ENCODE data around the gene ZDHHC21.

ZDHHC21 gene, protein sequence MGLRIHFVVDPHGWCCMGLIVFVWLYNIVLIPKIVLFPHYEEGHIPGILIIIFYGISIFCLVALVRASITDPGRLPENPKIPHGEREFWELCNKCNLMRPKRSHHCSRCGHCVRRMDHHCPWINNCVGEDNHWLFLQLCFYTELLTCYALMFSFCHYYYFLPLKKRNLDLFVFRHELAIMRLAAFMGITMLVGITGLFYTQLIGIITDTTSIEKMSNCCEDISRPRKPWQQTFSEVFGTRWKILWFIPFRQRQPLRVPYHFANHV

DNA sequence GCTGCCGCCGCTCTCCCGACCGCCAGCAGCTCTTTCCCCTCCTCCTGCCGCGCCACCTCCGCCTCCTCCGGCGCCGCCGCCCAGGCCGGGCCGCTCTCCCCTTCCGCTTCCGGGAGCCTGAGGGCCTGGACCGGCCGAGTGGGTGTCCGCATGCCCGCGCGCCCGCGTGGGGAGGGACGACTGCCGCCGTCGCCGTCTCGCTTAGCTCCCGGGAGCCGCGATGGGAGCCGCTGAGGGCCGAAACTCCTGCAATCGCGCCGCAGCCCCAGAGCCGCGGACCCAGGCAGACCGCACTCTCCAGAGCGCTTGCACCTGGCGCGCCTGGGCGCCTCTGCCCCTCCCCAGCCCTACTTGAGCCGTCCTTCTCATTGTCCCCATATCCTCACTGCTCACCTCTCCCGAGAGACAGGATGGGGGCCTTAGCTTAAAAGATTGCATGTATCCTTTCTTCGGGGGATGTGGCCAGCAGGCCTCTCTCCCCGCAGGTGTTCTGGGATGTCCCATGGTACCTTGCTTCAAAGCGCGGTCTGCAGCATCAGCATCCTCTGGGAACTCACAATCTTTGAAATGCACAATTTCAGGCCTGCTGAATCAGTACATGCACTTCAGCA is at the start of gene ZDHHC21:
Gene ZDHHC21 (minus strand): TSS at position 182 of the 611 bp plus-strand sequence. CDS start 19,092 bp downstream, outside the sequence.
- no peaks in the 10 kb centered on the region for H3K27me3 ChIP-seq (ENCODE audit: insufficient read depth, low read length, poor library complexity)
- H3K4me2 ChIP-seq (ENCODE audit: insufficient read depth, low read length), result peak within 1 kb of the TSS; percentile 69
- H3K4me3 ChIP-seq (ENCODE audit: low read depth in 1 of 2, low read length in 2 of 2), result peak within 1 kb of the TSS; percentile 22 to 67; a peak in 3 of 4 replicates
- no peaks in the 10 kb centered on the region for H3K9me3 ChIP-seq (ENCODE audit: insufficient read depth, low read length, severe bottlenecking)
- H4K20me1 ChIP-seq (ENCODE audit: insufficient read depth, low read length), result no peaks in the 10 kb centered on the region
- no peak for TF ChIP-seq EZH2 (IDR thresholded peaks at IDR 0.05; ENCODE audit: borderline replicate concordance, low read depth, low read length, severe bottlenecking)
- TF ChIP-seq, protein P1, sequence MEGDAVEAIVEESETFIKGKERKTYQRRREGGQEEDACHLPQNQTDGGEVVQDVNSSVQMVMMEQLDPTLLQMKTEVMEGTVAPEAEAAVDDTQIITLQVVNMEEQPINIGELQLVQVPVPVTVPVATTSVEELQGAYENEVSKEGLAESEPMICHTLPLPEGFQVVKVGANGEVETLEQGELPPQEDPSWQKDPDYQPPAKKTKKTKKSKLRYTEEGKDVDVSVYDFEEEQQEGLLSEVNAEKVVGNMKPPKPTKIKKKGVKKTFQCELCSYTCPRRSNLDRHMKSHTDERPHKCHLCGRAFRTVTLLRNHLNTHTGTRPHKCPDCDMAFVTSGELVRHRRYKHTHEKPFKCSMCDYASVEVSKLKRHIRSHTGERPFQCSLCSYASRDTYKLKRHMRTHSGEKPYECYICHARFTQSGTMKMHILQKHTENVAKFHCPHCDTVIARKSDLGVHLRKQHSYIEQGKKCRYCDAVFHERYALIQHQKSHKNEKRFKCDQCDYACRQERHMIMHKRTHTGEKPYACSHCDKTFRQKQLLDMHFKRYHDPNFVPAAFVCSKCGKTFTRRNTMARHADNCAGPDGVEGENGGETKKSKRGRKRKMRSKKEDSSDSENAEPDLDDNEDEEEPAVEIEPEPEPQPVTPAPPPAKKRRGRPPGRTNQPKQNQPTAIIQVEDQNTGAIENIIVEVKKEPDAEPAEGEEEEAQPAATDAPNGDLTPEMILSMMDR (IDR thresholded peaks at IDR 0.05; ENCODE audit: borderline replicate concordance, extremely low read depth, low read length, poor library complexity, severe bottlenecking), result no peak
- H3K4me1 ChIP-seq (ENCODE audit: insufficient read depth, low read length), result peaks cover 16% of the 10 kb centered on the region
- H2AFZ ChIP-seq (ENCODE audit: low read depth, low read length), result peak within 1 kb of the TSS; percentile 88
- no peaks in the 10 kb centered on the region for H3K36me3 ChIP-seq (ENCODE audit: insufficient read depth, low read length)
- H3K27ac ChIP-seq (ENCODE audit: low read length), result 0 out of 2 replicates have a peak within 1 kb of the TSS, but pooled peaks have one; percentile 39
- peak within 1 kb of the TSS; percentile 67 for H3K9ac ChIP-seq (ENCODE audit: low read depth, low read length)
- peak; percentile 81 for ATAC-seq (ENCODE audit: insufficient read depth, low read depth)
- DNase-seq, result peak; percentile 62
- H3K79me2 ChIP-seq (ENCODE audit: insufficient read depth, low read length), result peaks cover 3% of the 10 kb centered on the region

DNA sequence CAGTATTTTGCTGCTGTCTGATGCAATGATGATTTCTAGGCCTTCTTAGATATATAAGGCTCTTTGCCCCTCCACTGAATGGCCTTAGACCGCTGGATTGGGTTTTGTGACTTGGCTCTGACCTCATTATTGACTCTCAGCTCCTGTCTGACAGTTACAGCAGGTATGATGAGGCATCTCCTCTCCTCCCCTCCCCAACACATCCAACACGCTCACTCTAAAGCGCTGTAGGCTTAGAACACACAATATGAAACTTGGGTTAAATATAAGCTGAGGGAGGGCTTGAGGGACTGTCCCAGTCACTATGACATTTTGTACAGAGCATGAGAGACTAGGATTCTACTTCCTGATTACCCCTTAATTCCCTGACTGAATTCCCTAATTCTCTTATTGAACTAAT is 48.1 kb upstream of the ZDHHC21 start:
- DNase-seq, result no peak
- H3K27me3 ChIP-seq (ENCODE audit: insufficient read depth, low read length, poor library complexity), result no peaks in the 10 kb centered on the region
- no peaks in the 10 kb centered on the region for H4K20me1 ChIP-seq (ENCODE audit: insufficient read depth, low read length)
- ATAC-seq (ENCODE audit: insufficient read depth, low read depth), result no peak
- no peak overlapping the region for H3K27ac ChIP-seq (ENCODE audit: low read length)
- H2AFZ ChIP-seq (ENCODE audit: low read depth, low read length), result no peak overlapping the region
- no peaks in the 10 kb centered on the region for H3K36me3 ChIP-seq (ENCODE audit: insufficient read depth, low read length)
- H3K4me1 ChIP-seq (ENCODE audit: insufficient read depth, low read length), result no peaks in the 10 kb centered on the region
- no peak overlapping the region for H3K4me3 ChIP-seq (ENCODE audit: low read depth in 1 of 2, low read length in 2 of 2)
- H3K9ac ChIP-seq (ENCODE audit: low read depth, low read length), result no peak overlapping the region
- TF ChIP-seq, protein P1 (IDR thresholded peaks at IDR 0.05; ENCODE audit: borderline replicate concordance, extremely low read depth, low read length, poor library complexity, severe bottlenecking), result no peak
- TF ChIP-seq EZH2 (IDR thresholded peaks at IDR 0.05; ENCODE audit: borderline replicate concordance, low read depth, low read length, severe bottlenecking), result no peak
- H3K4me2 ChIP-seq (ENCODE audit: insufficient read depth, low read length), result no peak overlapping the region
- H3K79me2 ChIP-seq (ENCODE audit: insufficient read depth, low read length), result no peaks in the 10 kb centered on the region
- H3K9me3 ChIP-seq (ENCODE audit: insufficient read depth, low read length, severe bottlenecking), result no peaks in the 10 kb centered on the region

DNA sequence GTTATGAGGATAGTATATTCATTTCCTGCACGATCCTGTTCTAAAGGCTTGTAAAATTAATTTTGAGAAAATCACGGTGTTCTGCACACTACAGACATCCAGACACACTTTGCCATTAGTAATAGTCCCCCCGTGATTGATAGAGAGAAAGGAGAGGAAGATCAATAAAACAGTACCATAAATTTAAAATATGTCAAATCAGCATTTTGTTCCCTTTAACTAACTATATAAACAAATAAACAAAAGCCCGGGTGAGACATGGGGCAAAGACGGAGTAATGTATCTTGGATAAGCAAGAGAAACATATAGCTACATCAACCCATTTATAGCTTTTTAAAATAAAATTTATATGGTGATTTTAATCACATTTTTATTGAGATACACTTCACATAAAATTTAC is 39.9 kb upstream of the ZDHHC21 start:
- Histone ChIP-seq H3K4me2 (ENCODE audit: insufficient read depth, low read length) (no peak overlapping the region), H3K4me3 (ENCODE audit: low read depth in 1 of 2, low read length in 2 of 2) (no peak overlapping the region), H3K36me3 (ENCODE audit: insufficient read depth, low read length) (no peaks in the 10 kb centered on the region), H3K9me3 (ENCODE audit: insufficient read depth, low read length, severe bottlenecking) (no peaks in the 10 kb centered on the region), H3K27ac (ENCODE audit: low read length) (no peak overlapping the region), H3K4me1 (ENCODE audit: insufficient read depth, low read length) (no peaks in the 10 kb centered on the region), H3K27me3 (ENCODE audit: insufficient read depth, low read length, poor library complexity) (no peaks in the 10 kb centered on the region), H3K79me2 (ENCODE audit: insufficient read depth, low read length) (no peaks in the 10 kb centered on the region), H4K20me1 (ENCODE audit: insufficient read depth, low read length) (no peaks in the 10 kb centered on the region), H2AFZ (ENCODE audit: low read depth, low read length) (no peak overlapping the region), H3K9ac (ENCODE audit: low read depth, low read length) (no peak overlapping the region)
- ATAC-seq (ENCODE audit: insufficient read depth, low read depth), result no peak
- TF ChIP-seq, protein P1 (IDR thresholded peaks at IDR 0.05; ENCODE audit: borderline replicate concordance, extremely low read depth, low read length, poor library complexity, severe bottlenecking), result no peak
- TF ChIP-seq EZH2 (IDR thresholded peaks at IDR 0.05; ENCODE audit: borderline replicate concordance, low read depth, low read length, severe bottlenecking), result no peak
- DNase-seq, result no peak

Data from DND-41 (cell line).